ENCODE results near the gene ITGAL. TPM values are rescaled to one million over a fixed set of nuclear protein-coding genes. Genes with fewer than 3 reads are reported as not detected.

The ITGAL gene
- total and polyA plus RNA-seq, 2 donors (not counting 3 experiments of a cell fraction or from before 2014, with no cell fraction given): not detected

DNA sequence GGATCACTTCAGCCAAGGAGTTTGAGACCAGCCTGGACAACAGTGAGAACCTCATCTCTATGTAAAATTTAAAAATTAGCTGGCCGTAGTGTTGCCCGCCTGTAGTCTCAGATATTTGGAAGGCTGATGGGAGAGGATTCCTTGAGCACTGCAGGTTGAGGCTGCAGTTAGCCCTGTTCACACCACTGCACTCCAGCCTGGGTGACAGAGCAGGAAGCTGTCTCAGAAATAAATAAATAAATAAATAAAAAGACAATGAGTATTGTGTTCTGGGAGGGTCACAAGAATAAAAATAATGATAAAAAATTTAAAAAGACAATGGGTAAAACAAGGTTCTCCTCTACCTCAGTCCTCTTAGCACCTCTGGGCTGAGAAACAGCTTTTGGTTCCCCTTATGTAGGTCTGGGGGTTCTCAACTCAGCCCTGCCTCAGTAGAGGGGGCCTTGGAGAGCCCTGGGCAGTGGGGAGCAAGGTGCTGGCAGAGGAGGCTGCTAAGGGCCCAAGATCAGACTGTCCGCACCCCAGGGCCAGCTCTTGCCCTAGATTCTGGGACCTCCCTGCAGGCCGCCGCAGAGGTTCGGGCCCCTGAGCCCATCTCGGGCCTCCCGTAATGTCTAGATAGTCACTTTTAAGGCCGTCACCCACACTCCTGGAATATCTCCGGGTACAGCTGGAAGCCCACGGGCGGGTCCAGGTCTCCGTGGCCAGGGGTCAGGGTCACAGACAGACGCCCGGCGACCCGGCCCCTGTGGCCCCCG lies 82.2 kb downstream of the ITGAL start:
- Histone ChIP-seq H3K4me2 (ENCODE audit: insufficient read depth, low read length) (no peak overlapping the region), H4K20me1 (replicated peaks; ENCODE audit: control insufficient read depth, extremely low read depth, insufficient read depth, low read length) (no peaks in the 10 kb centered on the region), H3K27ac (ENCODE audit: insufficient read depth, low read depth, low read length) (peak overlapping the region; percentile 55), H3K27me3 (ENCODE audit: control insufficient read depth in 2 of 2, insufficient read depth in 2 of 2, low read length in 2 of 2) (no peaks in the 10 kb centered on the region), H3K79me2 (ENCODE audit: control insufficient read depth, insufficient read depth, low read length) (peaks cover 23% of the 10 kb centered on the region), H3K9me3 (replicated peaks; ENCODE audit: control insufficient read depth, insufficient read depth, low read length) (no peaks in the 10 kb centered on the region), H3K4me1 (ENCODE audit: control insufficient read depth, extremely low read depth, insufficient read depth, low read length) (peaks cover 8% of the 10 kb centered on the region), H3K4me3 (replicated peaks in 1 of 3; ENCODE audit: insufficient read depth in 1 of 3, low read depth in 1 of 3, low read length in 3 of 3) (no peak overlapping the region), H3K9me1 (replicated peaks; ENCODE audit: control insufficient read depth, extremely low read depth, insufficient read depth, low read length) (no peaks in the 10 kb centered on the region), H3K9ac (replicated peaks; ENCODE audit: extremely low read depth, insufficient read depth, low read length) (no peak overlapping the region), H3K36me3 (ENCODE audit: control insufficient read depth in 2 of 2, extremely low read depth in 1 of 2, insufficient read depth in 2 of 2, low read length in 2 of 2) (peaks cover 3 to 9% of the 10 kb centered on the region in 2 experiments), H2AFZ (ENCODE audit: low read depth, low read length) (no peak overlapping the region)
- no TSS peak for BruUV-seq (replicated peaks)
- ChIA-PET CTCF (interaction anchor here (1.2 kb wide), 1 partner anchor 19 kb away, joined by 3 read pairs; the partner anchor contains the start of gene ZNF747), POLR2A (interaction anchor here (0.6 kb wide), 1 partner anchor 160 kb away, joined by 6 read pairs; no protein-coding TSS in a partner anchor)
- DNase-seq (ENCODE audit: low read depth, low spot score) (no peak), FAIRE-seq (no peak)
- dilution Hi-C loops (cut with MboI; ENCODE audit: extremely low pct_ligation_motif_present, low sequenced_read_pairs) (no loop called here), intact Hi-C loops (cut with micrococcal nuclease) (no loop called here)
- no peak for TF ChIP-seq GATA2 (IDR thresholded peaks at IDR 0.05; ENCODE audit: insufficient read depth, insufficient read length, low read depth, low read length)

- Histone ChIP-seq H3K9ac (replicated peaks; ENCODE audit: extremely low read depth, insufficient read depth, low read length) (no peak overlapping the region), H3K9me3 (replicated peaks; ENCODE audit: control insufficient read depth, insufficient read depth, low read length) (no peaks in the 10 kb centered on the region), H2AFZ (ENCODE audit: low read depth, low read length) (no peak overlapping the region), H3K4me2 (ENCODE audit: insufficient read depth, low read length) (no peak overlapping the region), H3K27me3 (ENCODE audit: control insufficient read depth in 2 of 2, insufficient read depth in 2 of 2, low read length in 2 of 2) (no peaks in the 10 kb centered on the region), H3K4me1 (ENCODE audit: control insufficient read depth, extremely low read depth, insufficient read depth, low read length) (peaks cover 8% of the 10 kb centered on the region), H3K36me3 (ENCODE audit: control insufficient read depth in 2 of 2, extremely low read depth in 1 of 2, insufficient read depth in 2 of 2, low read length in 2 of 2) (peaks cover 3 to 9% of the 10 kb centered on the region in 2 experiments), H3K9me1 (replicated peaks; ENCODE audit: control insufficient read depth, extremely low read depth, insufficient read depth, low read length) (no peaks in the 10 kb centered on the region), H4K20me1 (replicated peaks; ENCODE audit: control insufficient read depth, extremely low read depth, insufficient read depth, low read length) (no peaks in the 10 kb centered on the region), H3K4me3 (replicated peaks in 1 of 3; ENCODE audit: insufficient read depth in 1 of 3, low read depth in 1 of 3, low read length in 3 of 3) (no peak overlapping the region), H3K79me2 (ENCODE audit: control insufficient read depth, insufficient read depth, low read length) (peaks cover 23% of the 10 kb centered on the region), H3K27ac (ENCODE audit: insufficient read depth, low read depth, low read length) (no peak overlapping the region)
- DNase-seq (ENCODE audit: low read depth, low spot score) (no peak), FAIRE-seq (no peak)
- no TSS peak for BruUV-seq (replicated peaks)
- POLR2A ChIA-PET: no interaction called here
- TF ChIP-seq MAX (IDR thresholded peaks at IDR 0.05; ENCODE audit: insufficient read depth, insufficient read length): no peak
- no peak for TF ChIP-seq POLR2A (IDR thresholded peaks at IDR 0.05; ENCODE audit: low read depth, low read length)
- no peak for TF ChIP-seq JUN (IDR thresholded peaks at IDR 0.05; ENCODE audit: borderline replicate concordance, insufficient read depth, insufficient read length, low read depth)
- TF ChIP-seq FOS (IDR thresholded peaks at IDR 0.05; ENCODE audit: borderline replicate concordance, insufficient read depth, low read length): no peak
- TF ChIP-seq, protein P1, sequence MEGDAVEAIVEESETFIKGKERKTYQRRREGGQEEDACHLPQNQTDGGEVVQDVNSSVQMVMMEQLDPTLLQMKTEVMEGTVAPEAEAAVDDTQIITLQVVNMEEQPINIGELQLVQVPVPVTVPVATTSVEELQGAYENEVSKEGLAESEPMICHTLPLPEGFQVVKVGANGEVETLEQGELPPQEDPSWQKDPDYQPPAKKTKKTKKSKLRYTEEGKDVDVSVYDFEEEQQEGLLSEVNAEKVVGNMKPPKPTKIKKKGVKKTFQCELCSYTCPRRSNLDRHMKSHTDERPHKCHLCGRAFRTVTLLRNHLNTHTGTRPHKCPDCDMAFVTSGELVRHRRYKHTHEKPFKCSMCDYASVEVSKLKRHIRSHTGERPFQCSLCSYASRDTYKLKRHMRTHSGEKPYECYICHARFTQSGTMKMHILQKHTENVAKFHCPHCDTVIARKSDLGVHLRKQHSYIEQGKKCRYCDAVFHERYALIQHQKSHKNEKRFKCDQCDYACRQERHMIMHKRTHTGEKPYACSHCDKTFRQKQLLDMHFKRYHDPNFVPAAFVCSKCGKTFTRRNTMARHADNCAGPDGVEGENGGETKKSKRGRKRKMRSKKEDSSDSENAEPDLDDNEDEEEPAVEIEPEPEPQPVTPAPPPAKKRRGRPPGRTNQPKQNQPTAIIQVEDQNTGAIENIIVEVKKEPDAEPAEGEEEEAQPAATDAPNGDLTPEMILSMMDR (IDR thresholded peaks at IDR 0.05; ENCODE audit: extremely low read depth in 1 of 2, insufficient read depth in 1 of 2, low read depth in 1 of 2, low read length in 2 of 2): no peak
- no peak for TF ChIP-seq MYC (IDR thresholded peaks at IDR 0.05; ENCODE audit: low read depth, low read length)
- no peak for TF ChIP-seq GATA2 (IDR thresholded peaks at IDR 0.05; ENCODE audit: insufficient read depth, insufficient read length, low read depth, low read length)
- no peak for TF ChIP-seq POLR2AphosphoS5 (IDR thresholded peaks at IDR 0.05; ENCODE audit: insufficient read depth, low read depth, low read length)
- TF ChIP-seq EZH2 (IDR thresholded peaks at IDR 0.05; ENCODE audit: borderline replicate concordance, low read depth, low read length, severe bottlenecking): no peak
- intact Hi-C loops (cut with micrococcal nuclease) (no loop called here), dilution Hi-C loops (cut with MboI; ENCODE audit: extremely low pct_ligation_motif_present, low sequenced_read_pairs) (no loop called here)
- CTCF ChIA-PET: interaction anchor here (1.2 kb wide), 1 partner anchor 20 kb away, joined by 3 read pairs; the partner anchor contains the start of gene ZNF747
Measured at GRCh38 chr16:30555315-30556124, 83.0 kb downstream of the ITGAL start.

Measured in endothelial cell of umbilical vein (primary cell).